Esophagus mucosa (tissue), 1 donor: ENCODE results near the gene E2F6. TPM values are rescaled to one million over a fixed set of nuclear protein-coding genes. Genes with fewer than 3 reads are reported as not detected.

Source experiments
- ATAC-seq: fragments of 200-7000 bp; cut with Tn5 transposase; one replicate; pipeline ENCODE4 v1.9.1; 2020
- total RNA-seq: library from RNA; stranded (reverse); gene quantifications from one replicate; pipeline ENCODE4 v1.2.4, GENCODE V29; 2023
- donor health status: DM: yes; HTN: yes; CAD: no.

Gene E2F6
- total RNA-seq, 1 donor from 2014 or later = 5.0 TPM

DNA sequence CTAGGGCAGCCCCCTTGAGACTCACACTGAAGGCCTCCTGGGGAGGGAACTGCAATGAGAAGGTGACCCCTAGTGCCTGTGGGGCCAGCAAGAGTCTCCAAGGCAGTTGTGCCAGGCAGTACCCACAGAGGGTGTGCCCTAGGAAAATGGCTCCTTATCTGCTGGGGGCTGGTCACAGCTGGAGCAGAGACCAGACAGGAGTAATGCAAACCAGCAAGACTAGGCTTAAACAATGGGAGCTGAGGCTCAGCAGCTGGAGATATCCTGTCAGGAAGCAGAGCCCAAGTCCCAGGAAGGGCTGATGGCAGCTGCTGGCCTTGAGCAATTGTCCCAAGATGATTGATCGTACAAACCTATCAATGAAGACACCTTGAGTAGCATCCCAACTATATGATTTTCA lies 26.8 kb upstream of the E2F6 start:
- no peak for ATAC-seq

DNA sequence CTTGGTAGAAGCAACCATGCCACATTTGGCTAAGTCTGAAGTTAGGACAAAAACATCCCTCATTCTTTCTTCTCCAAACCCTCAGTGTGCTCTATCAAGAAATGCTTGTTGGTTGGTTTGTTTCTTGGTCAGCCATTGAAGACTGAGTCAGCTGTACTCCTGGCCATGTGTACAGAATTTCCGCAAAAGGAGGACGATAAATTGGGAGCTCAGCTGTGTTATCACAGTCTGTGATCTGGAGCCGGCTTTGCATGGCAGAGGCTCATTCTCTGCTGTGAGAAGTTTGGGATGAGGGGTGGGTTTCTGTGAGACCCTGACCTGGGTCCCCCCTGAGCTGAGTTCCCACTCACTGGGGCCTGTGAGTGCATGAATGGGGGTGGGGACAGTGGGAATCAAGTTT lies 26.3 kb upstream of the E2F6 start:
- no peak for ATAC-seq

DNA sequence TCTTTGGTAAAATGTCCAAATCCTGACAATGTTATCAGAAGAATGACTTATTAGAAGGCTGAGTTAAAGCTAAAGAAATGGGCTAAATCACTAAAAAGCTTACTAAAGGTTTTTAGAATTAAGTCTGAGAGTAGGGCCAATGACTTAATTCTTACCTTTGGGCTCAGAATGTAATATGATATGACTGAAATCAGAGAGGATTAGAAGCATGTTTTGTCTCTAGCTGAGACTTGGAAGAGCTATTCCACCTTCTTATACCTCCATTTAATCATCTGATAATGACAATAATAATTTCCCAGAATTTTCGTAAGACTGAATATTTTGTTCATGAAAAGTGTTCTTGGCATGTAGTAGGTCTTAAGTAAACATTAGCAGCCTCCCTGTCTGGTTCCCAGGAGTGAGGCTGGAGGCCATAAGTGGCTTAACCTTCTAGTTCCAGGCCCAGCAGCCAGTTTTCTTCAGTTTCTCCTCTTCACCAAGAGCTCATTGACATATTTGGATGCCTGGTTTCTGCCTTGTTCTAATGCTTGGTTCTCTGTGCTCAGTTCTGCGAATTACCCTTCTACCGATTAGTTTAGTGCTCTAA lies 25.5 kb upstream of the E2F6 start:
- no peak for ATAC-seq

DNA sequence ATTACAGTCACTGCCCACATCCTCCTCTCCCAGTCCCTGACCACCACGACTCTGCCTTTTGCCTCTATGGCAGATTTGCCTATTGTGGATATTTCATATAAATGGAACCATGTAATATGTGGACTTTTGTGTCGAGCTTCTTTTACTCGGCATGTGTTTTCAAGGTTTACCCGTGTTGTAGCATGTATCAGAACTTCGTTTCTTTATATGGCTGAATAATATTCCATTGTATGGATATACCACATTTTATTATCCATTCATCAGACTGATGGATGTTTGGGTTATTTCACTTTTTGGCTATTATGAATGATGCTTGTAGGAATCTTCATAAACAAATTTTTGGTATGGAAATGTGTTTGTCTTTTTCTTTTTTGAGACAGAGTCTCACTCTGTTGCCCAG lies 24.2 kb upstream of the E2F6 start:
- ATAC-seq = no peak

DNA sequence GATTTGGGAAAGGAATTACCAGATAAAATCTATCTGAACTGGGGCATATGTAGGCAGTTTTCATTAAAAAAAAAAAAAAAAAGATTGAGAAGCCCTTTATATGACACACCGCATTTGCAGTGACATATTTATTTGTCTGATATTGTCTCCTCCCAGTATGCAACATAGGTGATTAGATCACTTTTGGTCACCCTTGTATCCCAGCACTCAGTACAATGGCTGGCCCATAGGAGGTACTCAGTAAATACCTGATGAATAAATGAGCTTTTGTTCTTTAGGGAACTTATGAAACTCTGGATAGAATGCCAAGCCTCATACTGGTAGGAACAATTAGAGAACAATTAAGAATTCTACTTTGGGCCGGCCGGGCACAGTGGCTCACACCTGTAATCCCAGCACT lies 22.8 kb upstream of the E2F6 start:
- peak; percentile 68 for ATAC-seq

DNA sequence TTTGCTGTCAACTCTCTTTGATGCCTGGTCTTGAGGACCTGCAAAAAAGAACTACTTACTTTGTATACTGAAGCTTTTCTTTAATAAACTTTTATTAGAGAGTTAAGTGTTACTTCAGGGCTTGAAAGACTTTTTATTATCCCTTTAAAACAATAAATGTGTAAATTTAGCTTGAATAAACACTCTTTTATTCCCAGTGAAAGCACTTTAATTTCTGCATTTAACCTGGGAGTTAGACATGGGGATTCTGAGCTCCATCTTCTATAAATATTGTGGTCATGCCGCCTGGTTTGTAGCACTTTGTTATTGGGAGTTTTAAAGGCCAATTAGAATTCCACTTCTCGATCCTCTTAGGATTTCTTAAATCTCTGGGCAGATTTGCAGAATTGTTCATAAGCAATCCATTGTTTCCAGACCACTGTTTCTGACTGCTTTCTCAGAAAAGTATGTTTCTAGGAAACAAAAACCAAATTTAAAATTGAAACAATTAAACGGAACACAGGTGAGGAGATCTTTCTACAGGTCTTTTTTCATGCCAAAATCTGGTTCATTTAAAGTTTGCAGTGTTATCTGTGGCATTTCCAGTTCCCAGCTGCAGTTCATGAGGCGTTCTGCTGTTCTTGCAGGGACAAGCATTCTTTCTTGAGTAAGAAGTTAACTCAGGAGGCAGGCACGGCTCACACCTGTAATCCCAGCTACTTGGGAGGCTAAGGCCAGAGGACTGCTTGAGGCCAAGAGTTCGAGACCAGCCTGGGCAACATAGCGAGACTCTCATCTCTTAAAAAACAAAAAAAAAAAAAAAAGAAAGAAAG lies 18.1 kb upstream of the E2F6 start:
- no peak for ATAC-seq

DNA sequence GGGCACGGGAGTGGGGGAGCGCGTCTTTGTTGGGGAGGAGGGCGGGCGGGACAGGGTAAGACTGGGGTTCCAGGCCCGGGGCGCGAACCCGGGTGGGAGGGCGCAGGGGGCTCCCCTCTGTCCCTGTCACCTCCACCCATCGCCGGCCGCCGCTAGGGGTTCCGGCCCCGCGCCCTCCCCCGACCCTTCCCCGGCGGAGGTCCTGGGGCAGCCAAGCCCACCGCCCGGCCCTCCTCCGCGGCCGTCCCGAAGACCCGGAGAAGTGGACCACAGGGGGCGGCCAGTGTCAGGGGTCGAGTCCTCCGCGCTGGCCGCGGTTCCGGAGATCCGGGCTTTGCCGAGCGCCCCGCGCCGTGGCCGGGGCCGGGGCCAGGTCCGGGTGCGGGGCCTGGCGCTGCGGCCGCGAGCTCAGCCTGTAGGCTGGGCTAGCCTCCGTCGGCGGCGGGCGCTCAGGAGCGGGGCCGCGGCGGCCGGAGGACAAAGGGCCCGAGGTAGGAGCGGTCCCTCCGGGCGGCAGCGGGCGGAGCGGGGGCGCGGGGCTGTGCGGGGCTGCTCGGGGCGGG lies 16.6 kb upstream of the E2F6 start:
- peak; percentile 44 for ATAC-seq

DNA sequence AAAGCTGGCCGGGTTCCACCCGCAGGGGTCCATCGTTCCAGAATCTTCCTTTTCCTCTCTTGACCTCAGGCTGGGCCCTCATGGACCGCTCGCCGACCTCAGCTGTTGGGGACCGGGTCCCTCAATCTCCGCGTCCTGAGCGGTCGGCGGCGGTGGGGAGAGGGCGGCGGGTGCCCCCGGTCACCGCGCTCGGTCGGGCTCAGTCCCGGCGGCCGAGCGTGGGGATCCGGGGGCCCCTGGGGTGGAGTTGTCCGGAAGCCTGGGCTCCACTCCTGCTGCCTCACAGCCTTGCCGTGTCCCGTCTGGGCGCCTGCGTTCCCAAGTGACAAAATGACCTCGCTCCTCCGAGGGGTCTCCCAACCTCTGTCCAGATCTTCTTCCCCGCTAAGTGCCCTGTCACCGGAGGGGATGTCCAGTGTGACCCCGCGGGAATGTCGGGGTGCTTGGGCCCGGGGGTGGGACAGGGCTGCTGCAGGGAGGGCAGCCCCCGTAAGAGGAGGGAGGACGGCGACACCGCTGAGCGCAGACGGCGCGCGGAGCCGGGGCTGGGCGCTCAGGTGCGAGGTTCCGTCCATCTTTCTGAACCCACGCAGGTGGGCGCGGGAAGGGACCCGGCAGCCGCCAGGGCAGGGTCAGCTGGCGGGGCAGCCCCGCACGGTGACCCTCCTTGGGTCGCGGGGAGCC lies 16.0 kb upstream of the E2F6 start:
- no peak for ATAC-seq

DNA sequence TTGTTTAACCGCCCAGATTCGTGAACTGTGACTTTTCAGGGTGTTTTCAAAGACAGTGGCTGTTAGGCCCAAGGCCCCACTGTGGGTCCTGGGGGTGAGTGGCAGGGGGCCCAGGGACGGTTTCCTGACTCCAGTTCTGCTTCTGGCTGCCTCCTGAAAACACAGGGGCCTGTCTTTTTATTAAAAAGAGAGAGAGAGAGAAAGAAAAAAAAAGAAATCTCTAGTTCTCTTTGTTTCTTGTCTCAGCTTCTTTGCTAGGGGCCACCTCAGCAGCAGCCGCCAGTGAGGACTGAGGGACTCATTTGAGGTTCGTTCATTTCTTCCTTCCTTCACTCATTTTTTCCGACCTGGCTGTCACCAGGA lies 15.4 kb upstream of the E2F6 start:
- no peak for ATAC-seq

DNA sequence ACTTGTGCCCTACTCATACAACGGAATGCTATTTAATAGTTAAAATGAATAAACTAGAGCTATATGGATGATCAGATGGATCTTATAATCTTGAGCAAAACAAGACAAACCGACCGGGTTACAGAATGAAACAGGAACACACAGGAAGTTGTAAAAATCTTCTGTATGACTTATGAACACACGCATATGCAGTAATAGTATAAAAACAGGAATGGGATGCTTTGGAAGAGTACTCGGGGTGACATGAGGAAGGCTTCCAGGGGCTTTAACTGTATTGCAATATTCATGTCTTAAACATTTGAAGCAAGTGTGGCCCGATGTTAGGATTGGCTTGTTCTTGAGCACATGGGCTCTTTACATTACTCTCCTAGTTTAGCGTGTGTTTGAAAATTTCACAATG lies 14.9 kb upstream of the E2F6 start:
- ATAC-seq = no peak

DNA sequence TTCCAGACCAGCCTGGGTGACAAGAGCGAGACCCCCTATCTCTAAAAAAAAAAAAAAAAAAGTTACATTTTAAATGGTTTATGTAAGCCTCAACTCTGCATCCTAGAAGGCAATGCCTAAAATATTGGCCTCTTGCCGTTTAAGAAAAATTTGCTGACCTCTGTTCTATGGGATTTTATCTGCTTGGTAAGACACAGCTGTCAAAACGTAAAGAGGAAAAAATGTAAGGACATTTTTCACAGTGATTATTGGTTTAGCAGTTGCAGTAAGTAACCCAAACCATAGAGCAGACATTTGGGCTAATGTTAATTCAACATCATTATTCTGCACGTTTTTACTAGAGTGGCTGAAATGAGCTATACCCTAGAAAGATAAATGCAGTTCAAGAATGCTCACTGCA lies 14.4 kb upstream of the E2F6 start:
- ATAC-seq = no peak

DNA sequence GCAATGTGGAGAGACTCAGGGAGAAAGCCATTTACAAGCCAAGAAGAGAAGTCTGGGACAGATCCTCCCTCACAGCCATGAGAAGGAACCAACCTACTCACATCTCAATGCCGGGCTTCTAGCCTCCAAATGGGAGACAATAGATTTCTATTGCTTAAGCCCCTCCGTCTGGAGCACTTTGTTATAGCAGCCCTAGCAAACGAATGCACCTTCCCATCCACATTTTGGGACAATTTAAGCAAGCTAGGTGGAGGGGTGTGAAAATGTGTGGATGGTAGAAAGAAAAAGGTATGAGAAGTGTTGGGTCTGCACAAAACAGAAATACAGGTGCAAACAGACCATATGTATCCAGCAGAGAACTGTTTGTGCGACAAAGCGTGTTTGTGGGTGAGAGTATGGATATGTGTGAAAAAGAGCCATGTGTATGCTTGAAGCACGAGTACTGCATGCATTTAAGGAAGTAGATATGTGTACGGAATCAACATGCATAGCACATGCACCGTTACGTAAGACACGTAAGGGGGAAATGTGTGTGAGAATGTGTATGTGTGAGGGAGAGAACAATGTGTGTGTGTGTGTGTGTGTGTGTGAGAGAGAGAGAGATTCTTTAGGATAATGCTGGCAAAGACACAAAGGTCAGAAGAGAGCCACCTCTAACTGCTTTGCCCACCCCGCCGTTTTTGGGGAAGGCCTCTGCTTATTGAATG lies 13.1 kb upstream of the E2F6 start:
- ATAC-seq = no peak

DNA sequence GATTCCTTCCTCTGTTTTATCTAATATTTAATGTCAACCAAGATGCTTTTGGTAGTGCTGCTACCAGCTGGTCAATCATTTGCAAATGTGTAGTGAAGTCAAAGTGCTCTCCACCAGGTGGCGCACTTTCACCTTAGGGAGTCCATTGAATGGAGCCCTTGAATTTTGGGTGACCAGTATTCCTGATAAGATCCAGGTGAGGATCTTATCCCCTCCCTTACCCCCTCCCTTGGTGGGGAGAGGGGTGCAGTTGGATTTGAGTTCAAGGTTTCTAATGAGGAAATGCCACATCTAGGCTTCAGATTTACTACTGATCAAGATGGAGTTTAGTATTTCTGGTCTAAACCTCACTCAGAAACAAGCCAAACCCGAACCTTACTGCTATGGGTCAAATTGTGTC lies 12.0 kb upstream of the E2F6 start:
- ATAC-seq = peak; percentile 63

DNA sequence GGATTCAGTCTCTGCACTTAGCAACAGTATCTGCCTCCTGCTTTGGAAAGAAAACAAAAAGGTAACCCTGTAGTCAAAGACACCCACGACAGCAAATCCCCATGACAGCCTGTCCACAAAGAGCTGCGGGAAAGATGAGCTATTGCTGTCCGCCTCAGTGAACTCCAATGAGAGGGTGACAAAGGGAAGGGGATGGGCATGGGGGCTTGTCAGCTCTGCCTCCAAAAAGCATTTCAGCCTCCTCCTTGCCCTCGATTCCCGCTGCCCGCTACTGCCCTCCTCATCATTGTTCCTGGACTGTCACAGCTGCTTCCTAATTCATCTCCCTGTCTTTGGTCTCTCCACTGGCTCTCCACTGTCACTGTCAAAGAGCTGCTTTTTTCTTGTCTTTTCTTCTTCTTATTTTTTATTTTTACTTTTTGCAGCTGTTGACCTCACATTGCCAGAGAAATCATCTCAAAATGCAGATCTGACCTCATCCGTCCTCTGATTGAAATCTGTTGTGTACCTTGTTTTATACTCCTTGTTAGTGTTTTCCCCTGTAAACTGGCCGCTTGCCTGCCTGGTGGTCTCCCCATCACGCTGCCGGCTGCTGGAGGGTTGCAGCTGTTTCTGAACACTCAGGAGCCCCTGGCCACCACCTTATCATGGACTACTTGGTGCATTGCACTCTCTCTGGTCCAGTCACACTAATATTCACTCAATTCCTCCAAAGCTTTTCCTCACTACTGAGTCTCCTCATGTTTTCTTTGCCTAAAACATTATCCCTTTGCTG lies 7.9 kb upstream of the E2F6 start:
- ATAC-seq = no peak

DNA sequence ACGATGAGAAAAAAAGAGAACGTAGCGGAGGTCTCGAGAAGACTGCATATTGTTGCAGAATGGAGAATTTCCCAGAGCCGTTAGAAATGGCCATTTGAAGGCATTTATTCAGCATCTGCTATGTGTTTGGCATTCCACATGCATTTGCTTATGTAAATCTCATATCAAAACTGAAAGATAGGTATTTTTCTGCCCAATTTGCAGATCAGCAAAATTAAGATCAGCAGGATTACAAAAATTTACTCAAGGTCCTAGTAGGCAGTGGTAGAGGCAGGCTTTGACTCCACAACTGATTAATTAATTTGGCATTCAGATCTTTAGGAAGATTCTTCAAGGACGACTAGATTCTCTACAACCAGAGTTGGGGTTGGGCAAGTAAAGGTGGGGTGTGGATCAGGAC lies 1.8 kb upstream of the E2F6 start:
- ATAC-seq = no peak

DNA sequence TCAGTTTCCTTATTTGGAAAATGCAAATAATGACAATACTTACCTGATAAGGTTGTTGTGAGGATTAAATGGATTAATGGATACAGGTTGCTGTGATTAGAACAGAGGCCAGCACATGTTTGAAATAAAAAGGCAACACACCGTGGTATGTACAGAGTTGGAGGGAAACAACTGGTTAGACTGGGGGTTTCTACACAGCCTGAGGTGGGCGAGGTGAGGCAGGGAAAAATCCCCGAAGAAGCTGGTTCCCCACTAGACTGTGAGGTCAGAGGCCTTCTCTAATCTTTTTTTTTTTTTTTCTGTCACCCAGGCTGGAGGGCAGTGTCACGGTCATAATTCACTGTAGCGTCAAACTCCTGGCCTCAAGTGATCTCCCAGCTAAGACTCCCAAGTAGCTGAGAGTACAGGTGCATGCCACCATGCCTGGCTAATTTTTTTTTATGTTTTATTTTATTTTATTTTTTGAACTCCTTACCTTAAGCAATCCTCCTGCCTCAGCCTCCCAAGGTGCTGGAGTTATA lies 1.2 kb upstream of the E2F6 start:
- ATAC-seq = no peak

DNA sequence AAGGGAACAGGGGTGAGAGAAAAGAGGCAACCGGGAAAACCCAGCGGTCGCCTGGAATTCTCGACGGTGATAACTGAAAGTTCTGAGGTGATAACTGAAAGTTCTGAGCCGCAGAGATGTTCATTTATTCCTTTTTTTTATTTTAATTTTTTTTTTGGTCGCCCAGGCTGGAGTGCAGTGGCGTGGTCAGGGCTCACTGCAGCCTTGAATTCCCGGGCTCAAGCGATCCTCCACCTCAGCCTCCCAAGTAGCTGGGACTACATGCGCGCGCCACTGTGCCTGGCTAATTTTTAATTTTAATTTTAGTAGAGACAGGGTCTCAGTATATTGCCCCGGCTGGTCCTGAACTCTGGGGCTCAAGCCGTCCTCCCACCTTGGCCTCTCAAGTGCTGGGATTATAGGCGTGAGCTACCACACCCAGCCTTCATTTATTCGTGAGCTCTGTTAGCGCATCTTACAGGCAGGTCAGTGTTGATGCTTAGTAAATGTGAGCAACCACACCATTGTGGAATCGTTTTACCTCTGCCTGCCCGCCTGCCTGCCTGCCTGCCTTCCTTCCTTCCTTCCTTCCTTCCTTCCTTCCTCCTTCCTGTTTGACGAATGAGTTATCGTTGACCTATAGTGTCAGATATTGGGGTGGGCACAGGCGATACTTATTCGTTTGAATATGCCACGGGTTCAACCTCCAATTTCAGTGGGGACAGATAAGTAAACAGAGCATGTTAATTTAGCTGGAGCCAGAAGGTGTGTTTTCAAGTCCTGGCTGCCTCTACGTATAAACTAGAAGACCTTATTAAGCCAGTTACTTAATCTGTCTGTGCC lies 557 bp upstream of the E2F6 start:
- peak; percentile 14 for ATAC-seq

DNA sequence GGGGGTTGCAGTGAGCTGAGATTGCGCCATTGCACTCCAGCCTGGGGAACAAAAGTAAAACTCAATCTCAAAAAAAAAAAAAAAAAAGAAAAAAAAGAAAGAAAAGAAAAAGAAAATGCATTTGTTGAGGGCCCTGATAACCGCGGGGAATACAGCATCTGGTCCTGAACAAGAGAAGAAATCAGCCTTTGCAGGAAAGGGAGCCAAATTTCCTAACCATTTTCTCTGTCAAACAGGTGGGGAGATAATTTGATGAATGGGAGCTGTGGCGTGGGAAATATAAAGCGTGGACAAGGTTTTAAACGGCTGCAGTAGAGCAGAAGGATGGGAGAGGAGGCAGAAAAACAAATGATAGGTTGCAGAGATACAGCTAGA lies 864 bp downstream of the E2F6 start:
- no peak for ATAC-seq

DNA sequence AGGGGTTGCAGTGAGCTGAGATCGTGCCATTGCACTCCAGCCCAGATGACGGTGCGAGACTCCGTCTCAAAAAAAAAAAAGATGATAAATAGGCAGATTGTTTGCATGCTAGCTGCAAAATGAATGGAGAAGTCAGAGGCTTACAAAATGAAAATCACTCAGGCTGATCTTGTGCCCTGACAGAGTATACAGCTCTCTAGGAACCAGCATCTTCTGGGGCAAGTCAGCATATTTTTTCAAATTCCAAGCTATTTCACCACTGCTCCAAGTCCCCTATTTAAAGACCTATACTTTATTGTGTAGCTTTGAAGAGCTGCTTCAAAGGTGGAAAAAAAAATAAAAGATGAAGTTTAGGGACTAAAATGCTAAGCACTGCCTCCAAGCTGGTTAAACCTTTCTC lies 6.1 kb downstream of the E2F6 start:
- no peak for ATAC-seq

DNA sequence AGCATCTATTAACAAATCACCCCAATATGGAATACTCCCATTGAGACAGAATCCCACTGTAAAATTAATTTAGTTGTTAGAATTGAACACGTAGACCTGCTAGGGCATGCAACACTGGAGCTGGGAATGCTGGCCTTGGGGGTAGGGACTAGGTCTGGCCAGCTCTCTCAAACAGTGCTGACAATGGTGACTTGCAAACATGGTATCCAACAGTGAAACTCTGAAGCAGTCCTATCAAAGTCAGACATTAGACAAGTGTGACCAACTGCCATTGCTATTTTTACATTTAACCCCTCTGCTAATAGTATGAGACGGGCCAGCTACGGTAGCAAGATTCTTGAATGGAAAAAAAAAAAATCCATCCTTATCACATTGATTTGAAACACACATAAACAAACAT lies 7.2 kb downstream of the E2F6 start:
- no peak for ATAC-seq

DNA sequence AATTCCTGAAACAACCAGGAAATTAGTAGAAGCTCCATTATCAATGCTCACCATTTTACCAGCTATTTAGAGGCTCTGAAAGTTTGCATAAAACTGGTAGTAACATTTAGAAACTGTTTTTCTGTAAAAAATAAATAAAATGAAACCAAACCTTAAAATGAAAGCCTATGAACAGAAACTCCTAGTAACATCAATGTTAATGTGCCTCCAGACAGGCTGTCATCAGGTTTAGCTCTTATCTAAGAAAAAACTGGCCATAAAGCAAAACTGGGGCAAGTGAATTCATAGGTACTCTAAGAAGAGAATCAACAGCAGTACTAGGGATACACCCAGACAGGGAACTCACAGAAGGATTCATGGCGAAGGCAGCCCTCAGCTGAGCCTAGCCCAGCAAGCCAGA lies 8.0 kb downstream of the E2F6 start:
- ATAC-seq = no peak
